Mesendoderm (in vitro differentiated cells): ENCODE data around the gene SPATA22.

Experiments used
- DNase-seq: peaks from one replicate; pipeline ENCODE4 v3.0.0; 2013
- H2AK5ac ChIP-seq: 2 replicates; pipeline ENCODE4 v1.6.1; 2013; ENCODE audit warnings: low read length, inconsistent platforms
- H2BK120ac ChIP-seq: 2 replicates; pipeline ENCODE4 v1.6.1; 2013; ENCODE audit warnings: low read depth, mild to moderate bottlenecking, low read length, moderate library complexity, mixed read lengths
- H2BK15ac ChIP-seq: replicated peaks from 2 replicates; pipeline ENCODE4 v1.6.1; 2013; ENCODE audit warnings: low read depth, mild to moderate bottlenecking, moderate library complexity
- H2BK5ac ChIP-seq: 2 replicates; pipeline ENCODE4 v1.6.1; 2013; ENCODE audit warnings: low read length, inconsistent platforms
- H3K18ac ChIP-seq: 2 replicates; pipeline ENCODE4 v1.6.1; 2013; ENCODE audit warnings: mild to moderate bottlenecking, low read length, mixed read lengths
- H3K23ac ChIP-seq: one replicate; pipeline ENCODE4 v1.6.1; 2013; ENCODE audit warnings: low read length
- H3K27ac ChIP-seq: 2 replicates; pipeline ENCODE4 v1.5.1; 2013; ENCODE audit warnings: low read depth, mild to moderate bottlenecking, inconsistent platforms, low read length, moderate library complexity
- H3K27me3 ChIP-seq: 2 replicates; pipeline ENCODE4 v1.6.1; 2013; ENCODE audit warnings: low read length, control low read depth, mild to moderate bottlenecking, inconsistent platforms; ENCODE audit not compliant: insufficient read depth, poor library complexity
- H3K36me3 ChIP-seq: 2 replicates; pipeline ENCODE4 v1.6.1; 2013; ENCODE audit warnings: low read length, inconsistent platforms; ENCODE audit not compliant: control insufficient read depth, insufficient read depth
- H3K4ac ChIP-seq: one replicate; pipeline ENCODE4 v1.6.1; 2013; ENCODE audit warnings: low read depth, mild to moderate bottlenecking, low read length, moderate library complexity
- H3K4me1 ChIP-seq: 2 replicates; pipeline ENCODE4 v1.6.1; 2013; ENCODE audit warnings: low read depth, low read length, inconsistent platforms; ENCODE audit not compliant: control insufficient read depth
- H3K4me2 ChIP-seq: 2 replicates; pipeline ENCODE4 v1.6.1; 2013; ENCODE audit warnings: low read length
- H3K4me3 ChIP-seq: 2 replicates; pipeline ENCODE4 v1.5.1; 2013; ENCODE audit warnings: mild to moderate bottlenecking, low read length
- H3K56ac ChIP-seq: one replicate; pipeline ENCODE4 v1.6.1; 2013; ENCODE audit warnings: low read length
- H3K79me1 ChIP-seq: 2 replicates; pipeline ENCODE4 v1.6.1; 2013; ENCODE audit warnings: low read length, inconsistent platforms
- H3K79me2 ChIP-seq: 2 replicates; pipeline ENCODE4 v1.6.1; 2013; ENCODE audit warnings: mild to moderate bottlenecking, low read length; ENCODE audit not compliant: control insufficient read depth, insufficient read depth
- H3K9ac ChIP-seq: 2 replicates; pipeline ENCODE4 v1.6.1; 2013; ENCODE audit warnings: low read length, inconsistent platforms
- H4K5ac ChIP-seq: one replicate; pipeline ENCODE4 v1.6.1; 2013; ENCODE audit warnings: low read length
- H4K8ac ChIP-seq: one replicate; pipeline ENCODE4 v1.6.1; 2013; ENCODE audit warnings: low read depth, mild to moderate bottlenecking, control low read depth, low read length, moderate library complexity
- WGBS: extraction: QIAGEN DNeasy Blood & Tissue Kit; methylation state at CpG from one replicate; pipeline ENCODE4 v1.1.7; 2013; ENCODE audit warnings: low lambda C conversion rate, missing lambda C conversion rate; ENCODE audit not compliant: insufficient coverage; ENCODE audit errors: extremely low coverage; 5-methylcytosine and 5-hydroxymethylcytosine counted together

SPATA22 gene

GRCh38 chr17:3482852-3483251 is 11.2 kb upstream of the SPATA22 start:
- Histone ChIP-seq H3K56ac (no peak overlapping the region), H3K4me2 (no peak overlapping the region), H3K18ac (no peak overlapping the region), H3K36me3 (no peaks in the 10 kb centered on the region), H2BK5ac (no peak overlapping the region), H3K4me3 (no peak overlapping the region), H2BK15ac (no peak overlapping the region), H3K27ac (no peak overlapping the region), H2BK120ac (no peak overlapping the region), H4K8ac (no peak overlapping the region), H3K4ac (no peak overlapping the region), H3K23ac (no peak overlapping the region), H4K5ac (no peak overlapping the region), H3K79me2 (no peaks in the 10 kb centered on the region), H2AK5ac (no peak overlapping the region), H3K27me3 (no peaks in the 10 kb centered on the region), H3K4me1 (no peaks in the 10 kb centered on the region), H3K79me1 (no peaks in the 10 kb centered on the region), H3K9ac (no peak overlapping the region)
- DNase-seq = no peak
- WGBS = no CpG with 5 or more reads among the region's 3 CpGs

GRCh38 chr17:3479988-3480387 is 8.4 kb upstream of the SPATA22 start:
- no peak overlapping the region for H3K56ac ChIP-seq
- H2BK15ac ChIP-seq = no peak overlapping the region
- no peaks in the 10 kb centered on the region for H3K4me1 ChIP-seq
- H2AK5ac ChIP-seq = no peak overlapping the region
- H3K79me1 ChIP-seq = no peaks in the 10 kb centered on the region
- no peak overlapping the region for H3K4me3 ChIP-seq
- no peak overlapping the region for H3K27ac ChIP-seq
- no peak overlapping the region for H3K23ac ChIP-seq
- H3K9ac ChIP-seq = no peak overlapping the region
- H3K36me3 ChIP-seq = no peaks in the 10 kb centered on the region
- H3K18ac ChIP-seq = no peak overlapping the region
- no peak overlapping the region for H3K4ac ChIP-seq
- no peak overlapping the region for H3K4me2 ChIP-seq
- H2BK5ac ChIP-seq = no peak overlapping the region
- H2BK120ac ChIP-seq = no peak overlapping the region
- H4K5ac ChIP-seq = no peak overlapping the region
- H3K79me2 ChIP-seq = no peaks in the 10 kb centered on the region
- no peaks in the 10 kb centered on the region for H3K27me3 ChIP-seq
- H4K8ac ChIP-seq = no peak overlapping the region
- peak; percentile 7 for DNase-seq
- WGBS = no CpG with 5 or more reads among the region's 3 CpGs

- H2BK15ac ChIP-seq = no peak within 1 kb of the TSS
- H3K4me2 ChIP-seq = no peak within 1 kb of the TSS
- no peak within 1 kb of the TSS for H3K18ac ChIP-seq
- H2AK5ac ChIP-seq = no peak within 1 kb of the TSS
- no peak within 1 kb of the TSS for H4K5ac ChIP-seq
- H3K27ac ChIP-seq = no peak within 1 kb of the TSS
- no peaks in the 10 kb centered on the region for H3K79me2 ChIP-seq
- H3K4ac ChIP-seq = no peak within 1 kb of the TSS
- no peaks in the 10 kb centered on the region for H3K79me1 ChIP-seq
- no peaks in the 10 kb centered on the region for H3K36me3 ChIP-seq
- H4K8ac ChIP-seq = no peak within 1 kb of the TSS
- WGBS = no CpG with 5 or more reads among the region's 7 CpGs
- no peak within 1 kb of the TSS for H2BK120ac ChIP-seq
- no peak within 1 kb of the TSS for H3K23ac ChIP-seq
- no peak for DNase-seq
- no peaks in the 10 kb centered on the region for H3K4me1 ChIP-seq
- H3K9ac ChIP-seq = no peak within 1 kb of the TSS
- H2BK5ac ChIP-seq = no peak within 1 kb of the TSS
- H3K27me3 ChIP-seq = no peaks in the 10 kb centered on the region
- H3K56ac ChIP-seq = no peak within 1 kb of the TSS
- no peak within 1 kb of the TSS for H3K4me3 ChIP-seq
Measured at GRCh38 chr17:3475812-3476610, 4.4 kb upstream of the SPATA22 start, which contains the start of gene ASPA. Gene ASPA (plus strand): TSS chr17:3475997. CDS start chr17:3476160, 163 bp downstream.

GRCh38 chr17:3475251-3475685 is 3.6 kb upstream of the SPATA22 start:
- H3K79me2 ChIP-seq = no peaks in the 10 kb centered on the region
- no peaks in the 10 kb centered on the region for H3K4me1 ChIP-seq

GRCh38 chr17:3474212-3474611 is 2.6 kb upstream of the SPATA22 start:
- DNase-seq = no peak
- Histone ChIP-seq H3K23ac (no peak overlapping the region), H4K8ac (no peak overlapping the region), H3K56ac (no peak overlapping the region), H2BK15ac (no peak overlapping the region), H2BK5ac (no peak overlapping the region), H3K27ac (no peak overlapping the region), H3K36me3 (no peaks in the 10 kb centered on the region), H3K4ac (no peak overlapping the region), H3K4me2 (no peak overlapping the region), H3K79me2 (no peaks in the 10 kb centered on the region), H3K4me3 (no peak overlapping the region), H3K9ac (no peak overlapping the region), H4K5ac (no peak overlapping the region), H3K79me1 (no peaks in the 10 kb centered on the region), H2BK120ac (no peak overlapping the region), H3K27me3 (no peaks in the 10 kb centered on the region), H3K4me1 (no peaks in the 10 kb centered on the region), H3K18ac (no peak overlapping the region), H2AK5ac (no peak overlapping the region)
- no CpG with 5 or more reads among the region's 3 CpGs for whole genome bisulfite sequencing

More at GRCh38 chr17:3475251-3475685, 3.6 kb upstream of the SPATA22 start:
- no peak overlapping the region for H3K18ac ChIP-seq
- no peak overlapping the region for H3K56ac ChIP-seq
- no CpG with 5 or more reads among the region's 4 CpGs for WGBS
- no peaks in the 10 kb centered on the region for H3K36me3 ChIP-seq
- no peak for DNase-seq
- H3K23ac ChIP-seq = no peak overlapping the region
- H4K8ac ChIP-seq = no peak overlapping the region
- H3K4me2 ChIP-seq = no peak overlapping the region
- H2BK120ac ChIP-seq = no peak overlapping the region
- H3K4ac ChIP-seq = no peak overlapping the region
- no peak overlapping the region for H3K9ac ChIP-seq
- no peak overlapping the region for H4K5ac ChIP-seq
- H2AK5ac ChIP-seq = no peak overlapping the region
- H2BK15ac ChIP-seq = no peak overlapping the region
- no peaks in the 10 kb centered on the region for H3K79me1 ChIP-seq
- no peak overlapping the region for H3K4me3 ChIP-seq
- H3K27me3 ChIP-seq = no peaks in the 10 kb centered on the region
- H2BK5ac ChIP-seq = no peak overlapping the region
- no peak overlapping the region for H3K27ac ChIP-seq

GRCh38 chr17:3472137-3472536 is 518 bp upstream of the SPATA22 start:
- no peak overlapping the region for H2BK5ac ChIP-seq
- H3K4ac ChIP-seq = no peak overlapping the region
- no peaks in the 10 kb centered on the region for H3K4me1 ChIP-seq
- no peak overlapping the region for H3K56ac ChIP-seq
- no peaks in the 10 kb centered on the region for H3K27me3 ChIP-seq
- H3K27ac ChIP-seq = no peak overlapping the region
- no peak overlapping the region for H3K18ac ChIP-seq
- WGBS = no CpG with 5 or more reads among the region's 21 CpGs
- no peaks in the 10 kb centered on the region for H3K36me3 ChIP-seq
- DNase-seq = no peak
- H4K5ac ChIP-seq = no peak overlapping the region
- no peak overlapping the region for H3K4me3 ChIP-seq
- no peak overlapping the region for H4K8ac ChIP-seq
- no peak overlapping the region for H2BK120ac ChIP-seq
- no peak overlapping the region for H3K23ac ChIP-seq
- H3K79me1 ChIP-seq = no peaks in the 10 kb centered on the region
- H2AK5ac ChIP-seq = no peak overlapping the region
- H3K9ac ChIP-seq = no peak overlapping the region
- no peak overlapping the region for H3K4me2 ChIP-seq
- no peaks in the 10 kb centered on the region for H3K79me2 ChIP-seq
- no peak overlapping the region for H2BK15ac ChIP-seq
